K562 (cell line): ENCODE measurements around the gene TNFAIP8L2. TPM values are rescaled to one million over a fixed set of nuclear protein-coding genes. Genes with fewer than 3 reads are reported as not detected.

Source experiments
- AFF1 ChIP-seq, 2 experiments: fragments of 450-650 bp; IDR thresholded peaks; 2 replicates each; pipeline ENCODE4 v1.6.1; 2018; ENCODE audit warnings: mild to moderate bottlenecking in 2 of 2, low read depth in 1 of 2; ENCODE audit not compliant: partially characterized antibody in 2 of 2
- CEBPB ChIP-seq: fragments of 450-650 bp; IDR thresholded peaks from 2 replicates; pipeline ENCODE4 v1.6.1; 2016; ENCODE audit warnings: missing genetic modification characterization, missing compliant biosample characterization
- CEBPG ChIP-seq, 3 experiments: fragments of 200-800 bp in 1 of 3; sonication (Bioruptor generic) in 1 of 3; sonication (generic) in 1 of 3; formaldehyde crosslinking in 1 of 3; IDR thresholded peaks in 2 of 3; conservative IDR thresholded peaks in 1 of 3; 2 replicates each; pipeline versions ENCODE4 v1.6.1 to v1.8.0; 2016 to 2022; ENCODE audit warnings: missing compliant biosample characterization in 2 of 3, missing genetic modification characterization in 2 of 3, mild to moderate bottlenecking in 1 of 3, missing genetic modification reagents in 1 of 3
- GTF2E2 ChIP-seq: fragments of 200-800 bp; sonication (Bioruptor generic); IDR thresholded peaks from 2 replicates; pipeline ENCODE4 v1.6.1; 2016; ENCODE audit warnings: missing genetic modification characterization, missing compliant biosample characterization
- HDAC8 ChIP-seq: fragments of 450-650 bp; IDR thresholded peaks from 2 replicates; pipeline ENCODE4 v1.6.1; 2016; ENCODE audit warnings: mild to moderate bottlenecking, missing genetic modification characterization, moderate library complexity, missing compliant biosample characterization
- KDM5B ChIP-seq: fragments of 200-600 bp; sonication (generic); IDR thresholded peaks from 2 replicates; pipeline ENCODE4 v1.6.1; 2012; ENCODE audit warnings: low read depth, mild to moderate bottlenecking, moderate library complexity, low read length, control low read depth, inconsistent platforms; ENCODE audit not compliant: insufficient replicate concordance
- MYC ChIP-seq, 2 experiments: fragments of 250-450 bp in 1 of 2; sonication (Bioruptor Pico) in 1 of 2; IDR thresholded peaks; 2 replicates each; pipeline versions ENCODE4 v1.5.1 to v1.6.1; 2012 to 2021; ENCODE audit warnings: low read depth in 2 of 2, borderline replicate concordance in 1 of 2, improper control_type of control experiment in 1 of 2, low read length in 1 of 2, mild to moderate bottlenecking in 1 of 2, moderate library complexity in 1 of 2
- NR2C2 ChIP-seq, 2 experiments: fragments of 200-800 bp in 1 of 2; sonication (Bioruptor generic) in 1 of 2; sonication (generic) in 1 of 2; formaldehyde crosslinking in 1 of 2; IDR thresholded peaks; 2 replicates each; pipeline versions ENCODE4 v1.6.1 to v1.8.0; 2016 to 2022; ENCODE audit warnings: mild to moderate bottlenecking in 1 of 2, missing compliant biosample characterization in 1 of 2, missing genetic modification characterization in 1 of 2, missing genetic modification reagents in 1 of 2
- POLR3A ChIP-seq: IDR thresholded peaks from 2 replicates; pipeline ENCODE4 v1.6.1; 2011; ENCODE audit warnings: borderline replicate concordance, mild to moderate bottlenecking, moderate library complexity; ENCODE audit not compliant: insufficient read length, insufficient read depth; ENCODE audit errors: extremely low read depth
- SAFB2 ChIP-seq: fragments of 200-400 bp; formaldehyde crosslinking; IDR thresholded peaks from 2 replicates; pipeline ENCODE4 v1.6.1; 2018; ENCODE audit warnings: borderline replicate concordance, low read length, low read depth, moderate library complexity; ENCODE audit not compliant: severe bottlenecking
- SMAD4 ChIP-seq: fragments of 250-450 bp; sonication (Bioruptor Pico); conservative IDR thresholded peaks from 2 replicates; pipeline ENCODE4 v1.8.0; 2021; ENCODE audit warnings: inconsistent platforms, mild to moderate bottlenecking, moderate library complexity
- SRF ChIP-seq, 2 experiments: fragments of 250-450, 450-650 bp in 1 of 2; sonication (Bioruptor Pico) in 1 of 2; sonication (generic) in 1 of 2; formaldehyde crosslinking; IDR thresholded peaks; 2 replicates each; pipeline versions ENCODE4 v1.5.0 to v1.5.1; 2020 to 2022; ENCODE audit warnings: mild to moderate bottlenecking in 1 of 2, missing genetic modification reagents in 1 of 2
- ZBTB33 ChIP-seq: sonication (generic); formaldehyde crosslinking; IDR thresholded peaks from 2 replicates; pipeline ENCODE4 v1.8.1; 2023; ENCODE audit warnings: mild to moderate bottlenecking, missing genetic modification reagents
- ZBTB5 ChIP-seq: fragments of 450-650 bp; IDR thresholded peaks from 2 replicates; pipeline ENCODE4 v1.6.1; 2017; ENCODE audit warnings: antibody characterized with exemption
- polyA plus RNA-seq, 8 experiments: library from polyadenylated mRNA; depleted of rRNA in 4 of 8; stranded (reverse) in 5 of 8; unstranded in 3 of 8; fragments of >200 nt; fragmentation: Nextera tagmentation in 2 of 8; fragmentation: Illumina TruSeq in 1 of 8; extraction: Ambion mirVana in 2 of 8; extraction: Trizol in 1 of 8; gene quantifications; 2 replicates each; pipeline versions ENCODE4 v1.2.1 to v1.2.3, GENCODE V29; 2011 to 2014; ENCODE audit warnings: inconsistent platforms in 1 of 8, missing spikeins in 1 of 8
- total RNA-seq, 7 experiments: library from RNA; depleted of rRNA in 6 of 7; stranded (reverse); fragments of >200 nt in 6 of 7; fragmentation: Illumina TruSeq in 2 of 7; extraction: Trizol in 2 of 7; gene quantifications; 2 replicates each; pipeline versions ENCODE4 v1.2.1 to v1.2.3, GENCODE V29; 2011 to 2021; ENCODE audit warnings: low replicate concordance in 1 of 7

Gene TNFAIP8L2
- total and polyA plus RNA-seq, 9 of the 15 experiments (the other 6 are each of a cell fraction or from before 2014, with no cell fraction given): 0.05 to 1.7 (median 0.52) TPM

- peak; percentile 47 for TF ChIP-seq KDM5B
- TF ChIP-seq NR2C2 (CRISPR knock-in tag; IDR thresholded peaks at IDR 0.05): no peak
- TF ChIP-seq NR2C2 (tag; IDR thresholded peaks at IDR 0.05): 0 out of 2 replicates have a peak, but pooled peaks have one; percentile 88
- TF ChIP-seq CEBPG (CRISPR knock-in tag; IDR thresholded peaks at IDR 0.05): peak; percentile 51; the same call in 1 of the 2 replicates
- peak; percentile 69 to 74 for TF ChIP-seq CEBPG (tag; conservative IDR thresholded peaks at IDR 0.05 in 1 of 2, IDR thresholded peaks at IDR 0.05 in 1 of 2)
- TF ChIP-seq AFF1 (IDR thresholded peaks at IDR 0.05; ENCODE audit: low read depth in 1 of 2, partially characterized antibody in 2 of 2): no peak
- TF ChIP-seq ZBTB5: no peak
- 0 out of 4 replicates have a peak, but pooled peaks of 1 of the 2 experiments have one; percentile 37 for TF ChIP-seq SRF (CRISPR knock-in tag; IDR thresholded peaks at IDR 0.05)
- no peak for TF ChIP-seq HDAC8 (tag)
- TF ChIP-seq MYC (IDR thresholded peaks at IDR 0.05; ENCODE audit: low read depth, low read length): 0 out of 2 replicates have a peak, but pooled peaks have one; percentile 15
- TF ChIP-seq MYC (CRISPR knock-in tag; IDR thresholded peaks at IDR 0.05; ENCODE audit: borderline replicate concordance, low read depth): no peak
- no peak for TF ChIP-seq POLR3A
- TF ChIP-seq GTF2E2 (tag): no peak
- no peak for TF ChIP-seq SAFB2
- peak; percentile 93 for TF ChIP-seq CEBPB
- peak; percentile 84 for TF ChIP-seq SMAD4 (CRISPR knock-in tag)
- 0 out of 2 replicates have a peak, but pooled peaks have one; percentile 20 for TF ChIP-seq ZBTB33
Observed at GRCh38 chr1:151164732-151165280, 8.4 kb downstream of the TNFAIP8L2 start (continued).
